KMS-11 (cell line): Measurements from ENCODE around the gene HES7.

Experiments
- H2AFZ ChIP-seq: fragments of 200-600 bp; sonication (generic); 2 replicates; pipeline ENCODE4 v1.6.1; 2016; ENCODE audit warnings: antibody characterized with exemption, mixed run types, low read depth
- H3K27ac ChIP-seq: fragments of 200-600 bp; sonication (generic); 2 replicates; pipeline ENCODE4 v1.6.1; 2016; ENCODE audit warnings: mild to moderate bottlenecking, mixed run types
- H3K27me3 ChIP-seq: fragments of 200-600 bp; sonication (generic); 2 replicates; pipeline ENCODE4 v1.6.1; 2017; ENCODE audit warnings: mild to moderate bottlenecking, low read depth, mixed run types, moderate library complexity; ENCODE audit not compliant: insufficient read depth
- H3K36me3 ChIP-seq: fragments of 200-600 bp; sonication (generic); 2 replicates; pipeline ENCODE4 v1.6.1; 2017; ENCODE audit warnings: mild to moderate bottlenecking, mixed run types; ENCODE audit not compliant: insufficient read depth
- H3K4me1 ChIP-seq: fragments of 200-600 bp; sonication (generic); 2 replicates; pipeline ENCODE4 v1.6.1; 2016; ENCODE audit warnings: mild to moderate bottlenecking, low read depth, mixed run types; ENCODE audit not compliant: poor library complexity, severe bottlenecking
- H3K4me2 ChIP-seq: fragments of 200-600 bp; sonication (generic); 2 replicates; pipeline ENCODE4 v1.7.0; 2016; ENCODE audit warnings: mild to moderate bottlenecking, mixed run types
- H3K4me3 ChIP-seq: fragments of 200-600 bp; sonication (generic); IDR thresholded peaks from 2 replicates; pipeline ENCODE4 v1.6.1; 2017; ENCODE audit warnings: low read depth, low read length, mixed read lengths; ENCODE audit not compliant: insufficient read depth
- H3K79me2 ChIP-seq: fragments of 200-600 bp; sonication (generic); 2 replicates; pipeline ENCODE4 v1.6.1; 2016; ENCODE audit warnings: low read depth, mixed run types; ENCODE audit not compliant: insufficient read depth
- H3K9ac ChIP-seq: fragments of 200-600 bp; sonication (generic); 2 replicates; pipeline ENCODE4 v1.6.1; 2016; ENCODE audit warnings: mild to moderate bottlenecking, mixed run types
- H4K20me1 ChIP-seq: fragments of 200-600 bp; sonication (generic); 2 replicates; pipeline ENCODE4 v1.6.1; 2016; ENCODE audit warnings: mild to moderate bottlenecking, mixed run types; ENCODE audit not compliant: insufficient read depth
- CTCF ChIP-seq: fragments of 200-600 bp; sonication (generic); conservative IDR thresholded peaks from 2 replicates; pipeline ENCODE4 v1.6.1; 2017; ENCODE audit warnings: low read depth, mild to moderate bottlenecking, antibody characterized with exemption, low read length, moderate library complexity, mixed read lengths

Gene HES7

GRCh38 chr17:8162233-8162996 is 38.5 kb upstream of the HES7 start, which contains the start of gene VAMP2:
Gene VAMP2, minus strand, starts transcription at chr17:8162948. Its CDS starts 69 bp downstream, at chr17:8162879.
- Histone ChIP-seq H2AFZ (no peak within 1 kb of the TSS), H3K4me2 (peak within 1 kb of the TSS; percentile 29; the same call in 1 of the 2 replicates), H3K4me1 (no peaks in the 10 kb centered on the region)

GRCh38 chr17:8161289-8162232 is 37.7 kb upstream of the HES7 start:
- Histone ChIP-seq H3K4me3 (no peak overlapping the region), H3K4me2 (peak overlapping the region; percentile 29; the same call in 1 of the 2 replicates), H3K36me3 (no peaks in the 10 kb centered on the region), H3K9ac (peak overlapping the region; percentile 64; the same call in 1 of the 2 replicates), H4K20me1 (no peaks in the 10 kb centered on the region), H3K4me1 (no peaks in the 10 kb centered on the region), H3K27ac (no peak overlapping the region), H3K27me3 (no peaks in the 10 kb centered on the region), H3K79me2 (no peaks in the 10 kb centered on the region), H2AFZ (no peak overlapping the region)
- TF ChIP-seq CTCF: no peak

More at GRCh38 chr17:8162233-8162996, 38.5 kb upstream of the HES7 start, which contains the start of gene VAMP2:
- Histone ChIP-seq H3K36me3 (no peaks in the 10 kb centered on the region), H4K20me1 (no peaks in the 10 kb centered on the region), H3K79me2 (no peaks in the 10 kb centered on the region), H3K4me3 (no peak within 1 kb of the TSS), H3K27ac (peak within 1 kb of the TSS; percentile 26; the same call in 1 of the 2 replicates), H3K9ac (peak within 1 kb of the TSS; percentile 64), H3K27me3 (no peaks in the 10 kb centered on the region)
- no peak for TF ChIP-seq CTCF

GRCh38 chr17:8160741-8161221 is 36.9 kb upstream of the HES7 start:
- no peak overlapping the region for H3K4me2 ChIP-seq
- no peaks in the 10 kb centered on the region for H3K4me1 ChIP-seq
- H3K27ac ChIP-seq: no peak overlapping the region
- no peak overlapping the region for H2AFZ ChIP-seq
- H3K4me3 ChIP-seq: no peak overlapping the region
- no peaks in the 10 kb centered on the region for H3K79me2 ChIP-seq
- TF ChIP-seq CTCF: no peak
- no peaks in the 10 kb centered on the region for H3K27me3 ChIP-seq
- no peaks in the 10 kb centered on the region for H4K20me1 ChIP-seq
- H3K9ac ChIP-seq: no peak overlapping the region
- no peaks in the 10 kb centered on the region for H3K36me3 ChIP-seq

GRCh38 chr17:8160224-8160577 is 36.3 kb upstream of the HES7 start:
- Histone ChIP-seq H2AFZ (no peak overlapping the region), H3K79me2 (no peaks in the 10 kb centered on the region), H3K4me1 (no peaks in the 10 kb centered on the region), H3K4me2 (no peak overlapping the region), H3K9ac (no peak overlapping the region), H3K27me3 (no peaks in the 10 kb centered on the region), H3K4me3 (no peak overlapping the region), H3K36me3 (no peaks in the 10 kb centered on the region), H4K20me1 (no peaks in the 10 kb centered on the region), H3K27ac (no peak overlapping the region)
- TF ChIP-seq CTCF: no peak
